Measurements from ENCODE around the gene GPC3. TPM values are rescaled to one million over a fixed set of nuclear protein-coding genes. Genes with fewer than 3 reads are reported as not detected.

The GPC3 gene
- total and polyA plus RNA-seq, 2 of the 4 experiments (the other 2 are of a cell fraction), result not detected

DNA sequence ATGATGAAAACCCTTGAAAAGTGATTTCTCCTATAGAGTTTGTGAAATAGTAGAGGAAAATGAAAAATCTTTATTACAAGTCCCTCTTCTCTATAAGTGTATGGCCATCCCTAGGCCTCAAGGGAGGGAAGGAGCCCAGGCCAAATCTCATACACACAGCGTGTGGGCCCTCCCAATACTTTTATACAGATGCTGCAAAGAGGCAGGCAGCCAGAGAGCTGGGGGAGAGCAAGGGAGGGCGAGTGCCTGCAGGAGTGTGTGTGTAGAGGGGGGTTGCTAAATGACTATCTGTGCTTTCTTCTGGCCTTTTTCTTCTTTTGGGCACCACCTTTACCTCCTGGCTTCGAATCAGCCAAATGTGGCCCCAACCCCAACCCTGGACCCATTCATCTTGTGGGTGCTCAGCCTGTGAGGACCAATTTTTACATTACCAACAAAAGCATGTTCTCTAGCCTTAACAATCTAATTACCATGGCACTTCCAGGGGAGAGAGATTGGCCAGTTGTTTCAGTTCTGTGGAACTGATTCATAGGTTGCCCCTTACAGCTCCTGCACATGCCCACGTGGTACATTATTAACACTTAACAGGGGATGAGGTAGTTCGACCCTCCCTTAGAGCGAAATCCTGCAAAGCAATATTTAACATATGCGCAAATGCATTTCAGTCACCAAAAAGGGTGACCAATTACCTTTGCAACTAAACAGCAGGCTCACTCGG, 2.0 kb downstream of the GPC3 start:
- H3K9me3 ChIP-seq (ENCODE audit: control insufficient read depth, insufficient read depth, low read length), result peaks cover 3% of the 10 kb centered on the region; the same call in 1 of the 2 replicates
- H2BK120ac ChIP-seq (ENCODE audit: low read depth, low read length), result no peak overlapping the region
- H3K79me1 ChIP-seq (ENCODE audit: low read depth in 1 of 2, low read length in 2 of 2), result no peaks in the 10 kb centered on the region
- H3K18ac ChIP-seq (ENCODE audit: low read depth, low read length), result no peak overlapping the region
- H3K4me2 ChIP-seq (ENCODE audit: low read depth, low read length), result no peak overlapping the region
- H2BK5ac ChIP-seq (ENCODE audit: low read depth, low read length, poor library complexity, severe bottlenecking), result no peak overlapping the region
- no peak overlapping the region for H2AK9ac ChIP-seq (replicated peaks; ENCODE audit: low read depth, low read length, poor library complexity)
- no peak overlapping the region for H4K5ac ChIP-seq (ENCODE audit: low read depth, low read length)
- no peak overlapping the region for H2BK15ac ChIP-seq (ENCODE audit: low read depth, low read length)
- H3K4me1 ChIP-seq (ENCODE audit: control insufficient read depth, insufficient read depth, low read length), result no peaks in the 10 kb centered on the region
- ATAC-seq (ENCODE audit: low read depth) (no peak), DNase-seq (no peak)
- H2AFZ ChIP-seq (replicated peaks; ENCODE audit: low read length, poor library complexity), result no peak overlapping the region
- intact Hi-C loops (cut with micrococcal nuclease) (no loop called here), in situ Hi-C loops (cut with MboI; ENCODE audit: low sequenced_read_pairs) (no loop called here), dilution Hi-C loops (cut with HindIII; ENCODE audit: low sequenced_read_pairs, unreplicated experiment) (no loop called here)
- H3K4ac ChIP-seq (ENCODE audit: low read depth, low read length), result no peak overlapping the region
- CTCF ChIA-PET, result no interaction called here
- H3K27ac ChIP-seq (ENCODE audit: insufficient read depth, low read length), result no peak overlapping the region
- no peak overlapping the region for H3K14ac ChIP-seq (replicated peaks; ENCODE audit: low read depth, low read length)
- no peaks in the 10 kb centered on the region for H3K9me1 ChIP-seq (ENCODE audit: insufficient read depth, low read length)
- no peaks in the 10 kb centered on the region for H3K36me3 ChIP-seq (ENCODE audit: control insufficient read depth, insufficient read depth, low read length)
- H3K27me3 ChIP-seq (ENCODE audit: control insufficient read depth, insufficient read depth, low read length), result peaks cover 6% of the 10 kb centered on the region; the same call in 1 of the 2 replicates
- no peak overlapping the region for H3K23ac ChIP-seq (ENCODE audit: low read depth, low read length)
- BruUV-seq (replicated peaks), result no TSS peak
- no peak overlapping the region for H3K4me3 ChIP-seq (ENCODE audit: insufficient read depth, low read depth, low read length)
- POLR2A ChIA-PET (ENCODE audit: unreplicated experiment), result no interaction called here
- no peak overlapping the region for H4K8ac ChIP-seq (ENCODE audit: low read depth in 2 of 2, low read length in 2 of 2)
- H3K9ac ChIP-seq (ENCODE audit: low read depth, low read length), result no peak overlapping the region
- no peak overlapping the region for H2BK20ac ChIP-seq (ENCODE audit: low read depth, low read length)
- no peaks in the 10 kb centered on the region for H4K20me1 ChIP-seq (ENCODE audit: insufficient read depth, low read length)
- TF ChIP-seq MAZ (IDR thresholded peaks at IDR 0.05; ENCODE audit: borderline replicate concordance, low read depth, low read length) (no peak), MXI1 (IDR thresholded peaks at IDR 0.05; ENCODE audit: borderline replicate concordance, low read depth, low read length) (no peak), BHLHE40 (IDR thresholded peaks at IDR 0.05; ENCODE audit: low read depth, low read length) (no peak), FOS (IDR thresholded peaks at IDR 0.05; ENCODE audit: low read depth, low read length) (no peak), CHD1 (IDR thresholded peaks at IDR 0.05; ENCODE audit: low read depth, low read length) (no peak), RAD21 (IDR thresholded peaks at IDR 0.05; ENCODE audit: low read length) (no peak), NFE2L2 (IDR thresholded peaks at IDR 0.05; ENCODE audit: low read depth, low read length) (no peak), RCOR1 (IDR thresholded peaks at IDR 0.05; ENCODE audit: insufficient replicate concordance, low read length) (no peak), POLR2A (IDR thresholded peaks at IDR 0.05; ENCODE audit: low read depth, low read length) (no peak), MAFK (IDR thresholded peaks at IDR 0.05; ENCODE audit: low read depth, low read length) (no peak), ELK1 (IDR thresholded peaks at IDR 0.05; ENCODE audit: borderline replicate concordance, low read depth, low read length) (no peak), CEBPB (IDR thresholded peaks at IDR 0.05; ENCODE audit: low read depth, low read length) (no peak), SMC3 (IDR thresholded peaks at IDR 0.05; ENCODE audit: low read depth, low read length) (no peak), CTCF (conservative IDR thresholded peaks at IDR 0.05; ENCODE audit: low read depth, low read length) (no peak)
- TF ChIP-seq, protein P1, sequence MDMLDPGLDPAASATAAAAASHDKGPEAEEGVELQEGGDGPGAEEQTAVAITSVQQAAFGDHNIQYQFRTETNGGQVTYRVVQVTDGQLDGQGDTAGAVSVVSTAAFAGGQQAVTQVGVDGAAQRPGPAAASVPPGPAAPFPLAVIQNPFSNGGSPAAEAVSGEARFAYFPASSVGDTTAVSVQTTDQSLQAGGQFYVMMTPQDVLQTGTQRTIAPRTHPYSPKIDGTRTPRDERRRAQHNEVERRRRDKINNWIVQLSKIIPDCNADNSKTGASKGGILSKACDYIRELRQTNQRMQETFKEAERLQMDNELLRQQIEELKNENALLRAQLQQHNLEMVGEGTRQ (IDR thresholded peaks at IDR 0.05; ENCODE audit: low read depth, low read length), result no peak
- H2AK5ac ChIP-seq (ENCODE audit: low read depth, low read length), result no peak overlapping the region
- H4K91ac ChIP-seq (ENCODE audit: insufficient read depth, low read depth, low read length), result no peak overlapping the region
- WGBS, 2 experiments (ENCODE audit: extremely low coverage in 2 of 2, insufficient read length in 1 of 2), result no CpG with 5 or more reads among the region's 8 CpGs
- H3K56ac ChIP-seq (ENCODE audit: extremely low read depth, insufficient read depth, low read length), result no peak overlapping the region

Data from IMR-90 (cell line).